ENCODE data around the gene NOC4L.
A peak's percentile ranks its signal among the peaks of the same experiment; 100 is the strongest.

NOC4L gene

GRCh38 chr12:132158677-132159554 lies 14.7 kb downstream of the NOC4L start:
- no peak for DNase-seq

- DNase-seq, result no peak
Observed at GRCh38 chr12:132159555-132160003, 15.3 kb downstream of the NOC4L start.

GRCh38 chr12:132160016-132160415 lies 15.8 kb downstream of the NOC4L start:
- no peak for DNase-seq

GRCh38 chr12:132160601-132161035 lies 16.4 kb downstream of the NOC4L start:
- no peak for DNase-seq

- DNase-seq, result no peak
Observed at GRCh38 chr12:132161036-132161781, 17.0 kb downstream of the NOC4L start.

GRCh38 chr12:132161796-132162507 lies 17.7 kb downstream of the NOC4L start:
- DNase-seq, result no peak

GRCh38 chr12:132162508-132163031 lies 18.3 kb downstream of the NOC4L start:
- DNase-seq, result peak; percentile 43

GRCh38 chr12:132163041-132163910 lies 19.0 kb downstream of the NOC4L start:
- no peak for DNase-seq

GRCh38 chr12:132163911-132164288 lies 19.6 kb downstream of the NOC4L start:
- DNase-seq, result no peak

GRCh38 chr12:132164426-132164825 lies 20.2 kb downstream of the NOC4L start:
- no peak for DNase-seq

- DNase-seq, result no peak
Observed at GRCh38 chr12:132165584-132165983, 21.3 kb downstream of the NOC4L start.

GRCh38 chr12:132166093-132166492 lies 21.8 kb downstream of the NOC4L start:
- DNase-seq, result no peak

- DNase-seq, result no peak
Observed at GRCh38 chr12:132166801-132167591, 22.7 kb downstream of the NOC4L start.

GRCh38 chr12:132167611-132168310 lies 23.5 kb downstream of the NOC4L start:
- no peak for DNase-seq

- no peak for DNase-seq
Observed at GRCh38 chr12:132168311-132169031, 24.2 kb downstream of the NOC4L start.

- DNase-seq, result no peak
Observed at GRCh38 chr12:132169376-132169775, 25.1 kb downstream of the NOC4L start.

- no peak for DNase-seq
Observed at GRCh38 chr12:132170094-132170636, 25.9 kb downstream of the NOC4L start.

GRCh38 chr12:132170637-132171292 lies 26.5 kb downstream of the NOC4L start:
- DNase-seq, result no peak

All from CD4-positive, alpha-beta T cell treated with Interleukin-21 for 1 hour (primary cell).